Measurements from ENCODE around the gene EIPR1. TPM values are rescaled to one million over a fixed set of nuclear protein-coding genes. Genes with fewer than 3 reads are reported as not detected.

EIPR1 gene
- total and polyA plus RNA-seq, 2 donors (not counting 3 experiments of a cell fraction or from before 2014, with no cell fraction given), result 30.8 to 57.3 TPM

GRCh38 chr2:3186766-3187165, 190.9 kb downstream of the EIPR1 start:
- Histone ChIP-seq H3K9me3 (replicated peaks; ENCODE audit: control insufficient read depth, insufficient read depth, low read length) (no peaks in the 10 kb centered on the region), H3K4me3 (replicated peaks in 1 of 3; ENCODE audit: insufficient read depth in 1 of 3, low read depth in 1 of 3, low read length in 3 of 3) (no peak overlapping the region), H2AFZ (ENCODE audit: low read depth, low read length) (no peak overlapping the region), H3K27me3 (ENCODE audit: control insufficient read depth in 2 of 2, insufficient read depth in 2 of 2, low read length in 2 of 2) (no peaks in the 10 kb centered on the region), H3K4me1 (ENCODE audit: control insufficient read depth, extremely low read depth, insufficient read depth, low read length) (no peaks in the 10 kb centered on the region), H3K27ac (ENCODE audit: insufficient read depth, low read depth, low read length) (no peak overlapping the region), H3K4me2 (ENCODE audit: insufficient read depth, low read length) (no peak overlapping the region), H3K79me2 (ENCODE audit: control insufficient read depth, insufficient read depth, low read length) (no peaks in the 10 kb centered on the region), H3K9ac (replicated peaks; ENCODE audit: extremely low read depth, insufficient read depth, low read length) (no peak overlapping the region), H4K20me1 (replicated peaks; ENCODE audit: control insufficient read depth, extremely low read depth, insufficient read depth, low read length) (no peaks in the 10 kb centered on the region), H3K9me1 (replicated peaks; ENCODE audit: control insufficient read depth, extremely low read depth, insufficient read depth, low read length) (no peaks in the 10 kb centered on the region), H3K36me3 (ENCODE audit: control insufficient read depth in 2 of 2, extremely low read depth in 1 of 2, insufficient read depth in 2 of 2, low read length in 2 of 2) (no peaks in the 10 kb centered on the region)
- BruUV-seq (replicated peaks), result no TSS peak
- ChIA-PET CTCF (no interaction called here), POLR2A (no interaction called here)
- no peak for FAIRE-seq
- no peak for DNase-seq (ENCODE audit: low read depth, low spot score)
- intact Hi-C loops (cut with micrococcal nuclease), result no loop called here
- TF ChIP-seq JUN (IDR thresholded peaks at IDR 0.05; ENCODE audit: borderline replicate concordance, insufficient read depth, insufficient read length, low read depth) (no peak), POLR2A (IDR thresholded peaks at IDR 0.05; ENCODE audit: low read depth, low read length) (no peak), GATA2 (IDR thresholded peaks at IDR 0.05; ENCODE audit: insufficient read depth, insufficient read length, low read depth, low read length) (no peak), POLR2AphosphoS5 (IDR thresholded peaks at IDR 0.05; ENCODE audit: insufficient read depth, low read depth, low read length) (no peak), MAX (IDR thresholded peaks at IDR 0.05; ENCODE audit: insufficient read depth, insufficient read length) (no peak), EZH2 (IDR thresholded peaks at IDR 0.05; ENCODE audit: borderline replicate concordance, low read depth, low read length, severe bottlenecking) (no peak), MYC (IDR thresholded peaks at IDR 0.05; ENCODE audit: low read depth, low read length) (no peak), FOS (IDR thresholded peaks at IDR 0.05; ENCODE audit: borderline replicate concordance, insufficient read depth, low read length) (no peak), CTCF (IDR thresholded peaks at IDR 0.05; ENCODE audit: extremely low read depth in 1 of 2, insufficient read depth in 1 of 2, low read depth in 1 of 2, low read length in 2 of 2) (no peak)
- dilution Hi-C loops (cut with MboI; ENCODE audit: extremely low pct_ligation_motif_present, low sequenced_read_pairs), result no loop called here
